Measurements from ENCODE around the gene DDX10. TPM values are rescaled to one million over a fixed set of nuclear protein-coding genes. Genes with fewer than 3 reads are reported as not detected.
A peak's percentile ranks its signal among the peaks of the same experiment; 100 is the strongest.

Gene DDX10
- total and polyA plus RNA-seq, 7 donors: 12.0 to 41.0 (median 18.2) TPM

GRCh38 chr11:108669286-108669685 lies 4.4 kb downstream of the DDX10 start:
- intact Hi-C loops (cut with DNase I): loop anchor here (5.0 to 10.0 kb wide), 3 partner anchors 447 to 664 kb away; partner anchors contain the start of genes ACAT1, ATM, CUL5 and NPAT
- Histone ChIP-seq H3K36me3 (no peaks in the 10 kb centered on the region), H3K27ac (no peak overlapping the region), H3K27me3 (no peaks in the 10 kb centered on the region), H3K4me3 (no peak overlapping the region), H3K4me1 (peaks cover 0 to 39% (median 31%) of the 10 kb centered on the region in 4 donors), H3K9me3 (no peaks in the 10 kb centered on the region)
- WGBS, 2 donors: 96% methylated on average over 2 of the region's 2 CpGs
- TF ChIP-seq POLR2A (IDR thresholded peaks at IDR 0.05): no peak
- no peak for TF ChIP-seq POLR2AphosphoS5 (IDR thresholded peaks at IDR 0.05)
- no peak for TF ChIP-seq EP300 (IDR thresholded peaks at IDR 0.05)
- TF ChIP-seq CTCF (IDR thresholded peaks at IDR 0.05): no peak
- no peak for DNase-seq

GRCh38 chr11:108669711-108670110 lies 4.8 kb downstream of the DDX10 start:
- Histone ChIP-seq H3K9me3 (no peaks in the 10 kb centered on the region), H3K4me1 (peaks cover 0 to 37% (median 29%) of the 10 kb centered on the region in 4 donors), H3K27me3 (no peaks in the 10 kb centered on the region), H3K36me3 (no peaks in the 10 kb centered on the region), H3K27ac (no peak overlapping the region), H3K4me3 (no peak overlapping the region)
- DNase-seq: no peak
- intact Hi-C loops (cut with DNase I): loop anchor here (5.0 to 10.0 kb wide), 3 partner anchors 447 to 665 kb away; partner anchors contain the start of genes ACAT1, ATM, CUL5 and NPAT
- 71 to 89% methylated on average over 7 of the region's 7 CpGs for WGBS, 2 donors
- TF ChIP-seq CTCF (IDR thresholded peaks at IDR 0.05) (no peak), POLR2AphosphoS5 (IDR thresholded peaks at IDR 0.05) (no peak), EP300 (IDR thresholded peaks at IDR 0.05) (no peak), POLR2A (IDR thresholded peaks at IDR 0.05) (no peak)

- whole genome bisulfite sequencing, 2 donors: 95 to 98% methylated on average over 4 of the region's 4 CpGs
- no peak for DNase-seq
- Histone ChIP-seq H3K4me1 (peaks cover 0 to 34% (median 28%) of the 10 kb centered on the region in 4 donors), H3K4me3 (no peak overlapping the region), H3K27me3 (no peaks in the 10 kb centered on the region), H3K9me3 (no peaks in the 10 kb centered on the region), H3K27ac (no peak overlapping the region), H3K36me3 (peaks cover 0 to 4% (median 0%) of the 10 kb centered on the region in 4 donors)
- TF ChIP-seq POLR2AphosphoS5 (IDR thresholded peaks at IDR 0.05) (no peak), CTCF (IDR thresholded peaks at IDR 0.05) (no peak), POLR2A (IDR thresholded peaks at IDR 0.05) (no peak), EP300 (IDR thresholded peaks at IDR 0.05) (no peak)
- intact Hi-C loops (cut with DNase I): no loop called here
These were observed 5.6 kb downstream of the DDX10 start for GRCh38 chr11:108670451-108670850.

- Histone ChIP-seq H3K27me3 (no peaks in the 10 kb centered on the region), H3K9me3 (no peaks in the 10 kb centered on the region), H3K4me3 (no peak overlapping the region), H3K27ac (peak overlapping the region in 1 of 4 donors; percentile 6), H3K4me1 (peaks cover 0 to 17% (median 13%) of the 10 kb centered on the region in 4 donors), H3K36me3 (peaks cover 0 to 21% (median 3%) of the 10 kb centered on the region in 4 donors)
- 21 to 59% methylated on average over 3 of the region's 3 CpGs for WGBS, 2 donors
- no peak for TF ChIP-seq POLR2AphosphoS5 (IDR thresholded peaks at IDR 0.05)
- no peak for TF ChIP-seq CTCF (IDR thresholded peaks at IDR 0.05)
- TF ChIP-seq EP300 (IDR thresholded peaks at IDR 0.05): no peak
- TF ChIP-seq POLR2A (IDR thresholded peaks at IDR 0.05): no peak
- no peak for DNase-seq
- intact Hi-C loops (cut with DNase I): no loop called here
These were observed 7.2 kb downstream of the DDX10 start for GRCh38 chr11:108672113-108672512.

GRCh38 chr11:108672786-108673185 lies 7.9 kb downstream of the DDX10 start:
- intact Hi-C loops (cut with DNase I): no loop called here
- Histone ChIP-seq H3K27me3 (no peaks in the 10 kb centered on the region), H3K4me3 (no peak overlapping the region), H3K9me3 (no peaks in the 10 kb centered on the region), H3K27ac (no peak overlapping the region), H3K36me3 (peaks cover 0 to 28% (median 8%) of the 10 kb centered on the region in 4 donors), H3K4me1 (peaks cover 0 to 12% (median 8%) of the 10 kb centered on the region in 4 donors)
- TF ChIP-seq POLR2A (IDR thresholded peaks at IDR 0.05): no peak
- no peak for TF ChIP-seq EP300 (IDR thresholded peaks at IDR 0.05)
- no peak for TF ChIP-seq CTCF (IDR thresholded peaks at IDR 0.05)
- TF ChIP-seq POLR2AphosphoS5 (IDR thresholded peaks at IDR 0.05): no peak
- no peak for DNase-seq
